Endodermal cell (in vitro differentiated cells): Measurements from ENCODE around the gene ATF7. TPM values are rescaled to one million over a fixed set of nuclear protein-coding genes. Genes with fewer than 3 reads are reported as not detected.

Experiments used
- DNase-seq: peaks from one replicate; pipeline ENCODE4 v3.0.0-alpha.2; 2017
- H3K27ac ChIP-seq: 2 replicates; pipeline ENCODE4 v1.5.1; 2013; ENCODE audit warnings: mild to moderate bottlenecking, low read depth, low read length, moderate library complexity
- H3K27me3 ChIP-seq: 2 replicates; pipeline ENCODE4 v1.6.1; 2013; ENCODE audit warnings: mild to moderate bottlenecking, low read length, moderate library complexity; ENCODE audit not compliant: insufficient read depth, control insufficient read depth, poor library complexity, severe bottlenecking
- H3K36me3 ChIP-seq: 2 replicates; pipeline ENCODE4 v1.7.0; 2013; ENCODE audit warnings: mild to moderate bottlenecking, low read length, moderate library complexity; ENCODE audit not compliant: control insufficient read depth, insufficient read depth
- H3K4me1 ChIP-seq: one replicate; pipeline ENCODE4 v1.7.0; 2013; ENCODE audit warnings: low read length; ENCODE audit not compliant: control insufficient read depth, insufficient read depth
- H3K4me3 ChIP-seq: 2 replicates; pipeline ENCODE4 v1.5.1; 2013; ENCODE audit warnings: mild to moderate bottlenecking, low read length, moderate library complexity
- H3K9ac ChIP-seq: 2 replicates; pipeline ENCODE4 v1.6.1; 2013; ENCODE audit warnings: mild to moderate bottlenecking, low read length, moderate library complexity; ENCODE audit not compliant: poor library complexity, severe bottlenecking; ENCODE audit errors: extremely low read depth
- H3K9me3 ChIP-seq: 2 replicates; pipeline ENCODE4 v1.6.1; 2013; ENCODE audit warnings: mild to moderate bottlenecking, low read length, moderate library complexity; ENCODE audit not compliant: control insufficient read depth
- H3K27ac Mint-ChIP-seq: 2 replicates; pipeline ENCODE4 v1.8.0; 2020; ENCODE audit warnings: mixed read lengths
- H3K27me3 Mint-ChIP-seq: 2 replicates; pipeline ENCODE4 v1.8.0; 2021; ENCODE audit warnings: mild to moderate bottlenecking, mixed read lengths; ENCODE audit not compliant: insufficient read depth
- H3K36me3 Mint-ChIP-seq: 2 replicates; pipeline ENCODE4 v1.8.0; 2020; ENCODE audit warnings: low read depth, mixed read lengths
- H3K4me1 Mint-ChIP-seq: 2 replicates; pipeline ENCODE4 v1.8.0; 2020; ENCODE audit warnings: mixed read lengths
- H3K4me3 Mint-ChIP-seq: 2 replicates; pipeline ENCODE4 v1.8.0; 2020; ENCODE audit warnings: mild to moderate bottlenecking, moderate library complexity, mixed read lengths
- H3K9me3 Mint-ChIP-seq: 2 replicates; pipeline ENCODE4 v1.8.0; 2020; ENCODE audit warnings: mild to moderate bottlenecking, mixed read lengths
- WGBS, 2 experiments: methylation state at CpG; one replicate each; pipeline versions ENCODE4 v1.1.5 to v1.1.7; 2013; ENCODE audit warnings: missing lambda C conversion rate in 2 of 2, mixed read lengths in 1 of 2; ENCODE audit not compliant: insufficient coverage in 1 of 2, insufficient read length in 1 of 2; 5-methylcytosine and 5-hydroxymethylcytosine counted together
- total RNA-seq, 2 donors: library from RNA; stranded (reverse); fragmentation: NEBNext Ultra II Directional in 1 of 2; extraction: Animal tissue kit (Norgen Biotek cat#: 25700) in 1 of 2; gene quantifications; 2 replicates in 1 of 2; 3 replicates in 1 of 2; pipeline ENCODE4 v1.2.1, GENCODE V29; 2021
- TF ChIP-seq, protein P1 (sequence below): fragments of 200-600 bp; sonication (generic); conservative IDR thresholded peaks from 2 replicates; pipeline ENCODE4 v1.5.0; 2021; ENCODE audit warnings: antibody characterized with exemption, mild to moderate bottlenecking

ATF7 gene
- total RNA-seq, 2 donors from 2014 or later = 29.0 to 36.6 TPM

- no peak for DNase-seq
- H3K4me1 ChIP-seq = no peaks in the 10 kb centered on the region
- Mint-ChIP-seq H3K27me3 (no peaks in the 10 kb centered on the region), H3K27ac (peak overlapping the region; percentile 27), H3K4me3 (no peak overlapping the region), H3K4me1 (peaks cover 22% of the 10 kb centered on the region), H3K9me3 (no peaks in the 10 kb centered on the region), H3K36me3 (peaks cover 29% of the 10 kb centered on the region)
- TF ChIP-seq, protein P1, sequence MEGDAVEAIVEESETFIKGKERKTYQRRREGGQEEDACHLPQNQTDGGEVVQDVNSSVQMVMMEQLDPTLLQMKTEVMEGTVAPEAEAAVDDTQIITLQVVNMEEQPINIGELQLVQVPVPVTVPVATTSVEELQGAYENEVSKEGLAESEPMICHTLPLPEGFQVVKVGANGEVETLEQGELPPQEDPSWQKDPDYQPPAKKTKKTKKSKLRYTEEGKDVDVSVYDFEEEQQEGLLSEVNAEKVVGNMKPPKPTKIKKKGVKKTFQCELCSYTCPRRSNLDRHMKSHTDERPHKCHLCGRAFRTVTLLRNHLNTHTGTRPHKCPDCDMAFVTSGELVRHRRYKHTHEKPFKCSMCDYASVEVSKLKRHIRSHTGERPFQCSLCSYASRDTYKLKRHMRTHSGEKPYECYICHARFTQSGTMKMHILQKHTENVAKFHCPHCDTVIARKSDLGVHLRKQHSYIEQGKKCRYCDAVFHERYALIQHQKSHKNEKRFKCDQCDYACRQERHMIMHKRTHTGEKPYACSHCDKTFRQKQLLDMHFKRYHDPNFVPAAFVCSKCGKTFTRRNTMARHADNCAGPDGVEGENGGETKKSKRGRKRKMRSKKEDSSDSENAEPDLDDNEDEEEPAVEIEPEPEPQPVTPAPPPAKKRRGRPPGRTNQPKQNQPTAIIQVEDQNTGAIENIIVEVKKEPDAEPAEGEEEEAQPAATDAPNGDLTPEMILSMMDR = no peak
- WGBS, 2 experiments = 92 to 95% methylated on average over 8 to 10 of the region's 10 CpGs
- no peak overlapping the region for H3K4me3 ChIP-seq
- no peak overlapping the region for H3K27ac ChIP-seq
- peaks cover 20% of the 10 kb centered on the region for H3K36me3 ChIP-seq
- H3K9me3 ChIP-seq = no peaks in the 10 kb centered on the region
- no peaks in the 10 kb centered on the region for H3K27me3 ChIP-seq
- H3K9ac ChIP-seq = no peak overlapping the region
Measured at GRCh38 chr12:53602176-53602864, 23.9 kb downstream of the ATF7 start.

- H3K27ac ChIP-seq = no peak overlapping the region
- 88 to 97% methylated on average over 6 to 12 of the region's 12 CpGs for WGBS, 2 experiments
- no peaks in the 10 kb centered on the region for H3K27me3 ChIP-seq
- no peak overlapping the region for H3K9ac ChIP-seq
- Mint-ChIP-seq H3K27ac (no peak overlapping the region), H3K9me3 (no peaks in the 10 kb centered on the region), H3K4me3 (no peak overlapping the region), H3K36me3 (peaks cover 31% of the 10 kb centered on the region), H3K4me1 (peaks cover 26% of the 10 kb centered on the region), H3K27me3 (no peaks in the 10 kb centered on the region)
- TF ChIP-seq, protein P1 = no peak
- DNase-seq = no peak
- peaks cover 20% of the 10 kb centered on the region for H3K36me3 ChIP-seq
- no peaks in the 10 kb centered on the region for H3K9me3 ChIP-seq
- H3K4me1 ChIP-seq = no peaks in the 10 kb centered on the region
- no peak overlapping the region for H3K4me3 ChIP-seq
Measured at GRCh38 chr12:53601296-53601847, 24.8 kb downstream of the ATF7 start.

DNA sequence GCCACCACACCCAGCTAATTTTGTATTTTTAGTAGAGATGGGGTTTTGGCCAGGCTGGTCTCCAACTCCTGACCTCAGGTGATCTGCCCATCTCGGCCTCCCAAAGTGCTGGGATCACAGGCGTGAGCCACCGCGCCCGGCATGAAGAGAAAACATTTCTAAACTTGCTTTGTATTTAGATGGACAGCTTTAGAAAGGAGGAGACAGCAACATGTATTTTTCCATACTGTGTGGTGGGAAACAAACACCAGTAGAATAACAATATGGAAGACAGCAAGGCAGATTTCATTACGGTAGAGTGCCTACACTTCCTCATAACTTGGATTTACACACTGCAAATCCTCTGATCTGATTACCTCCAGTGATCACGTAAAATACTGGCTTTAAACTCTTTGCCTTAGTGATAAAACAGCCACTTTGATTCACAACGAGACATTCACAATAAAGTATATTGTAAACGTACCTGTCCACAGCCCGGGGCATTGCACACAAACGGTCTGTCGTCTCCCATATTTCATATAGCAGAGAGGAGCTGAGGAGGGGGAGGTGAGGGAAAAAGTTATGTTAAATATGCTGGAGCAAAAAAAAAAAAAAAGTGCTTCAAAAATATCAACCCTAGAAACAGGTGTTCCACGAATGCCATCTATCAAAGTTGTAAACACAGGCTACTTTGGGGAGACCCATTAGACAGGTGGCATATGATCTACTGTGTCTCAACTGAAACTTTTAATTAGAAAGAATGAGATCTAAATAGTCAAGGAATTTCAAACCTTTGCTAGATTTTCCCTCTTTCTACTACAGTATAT lies 25.5 kb downstream of the ATF7 start:
- TF ChIP-seq, protein P1 = no peak
- H3K4me3 ChIP-seq = no peak overlapping the region
- Mint-ChIP-seq H3K27me3 (no peaks in the 10 kb centered on the region), H3K4me3 (no peak overlapping the region), H3K27ac (peak overlapping the region; percentile 38), H3K36me3 (peaks cover 31% of the 10 kb centered on the region), H3K9me3 (no peaks in the 10 kb centered on the region), H3K4me1 (peaks cover 26% of the 10 kb centered on the region)
- H3K36me3 ChIP-seq = peaks cover 20% of the 10 kb centered on the region
- no peaks in the 10 kb centered on the region for H3K27me3 ChIP-seq
- no peak overlapping the region for H3K9ac ChIP-seq
- WGBS, 2 experiments = 90 to 96% methylated on average over 7 to 13 of the region's 13 CpGs
- H3K27ac ChIP-seq = no peak overlapping the region
- H3K4me1 ChIP-seq = no peaks in the 10 kb centered on the region
- DNase-seq = no peak
- no peaks in the 10 kb centered on the region for H3K9me3 ChIP-seq
